Activated T-helper 17 cell treated with anti-CD3 and anti-CD28 coated beads, Interleukin-2, amount 50 U/mL, for 72 hours (primary cell): ENCODE measurements around the gene ADAMTS2. TPM values are rescaled to one million over a fixed set of nuclear protein-coding genes. Genes with fewer than 3 reads are reported as not detected.

Experiments used
- ATAC-seq: fragments of 150-1000 bp; cut with Tn5 transposase; replicated peaks from 2 replicates; pipeline ENCODE4 v1.10.0; 2021; ENCODE audit warnings: mild to moderate bottlenecking, moderate library complexity
- H3K27ac Mint-ChIP-seq: one replicate; pipeline ENCODE4 v1.8.0; 2022; ENCODE audit warnings: mixed read lengths
- H3K27me3 Mint-ChIP-seq: one replicate; pipeline ENCODE4 v1.8.0; 2022; ENCODE audit warnings: mixed read lengths
- H3K36me3 Mint-ChIP-seq: one replicate; pipeline ENCODE4 v1.8.0; 2022; ENCODE audit warnings: low read depth, mild to moderate bottlenecking, mixed read lengths
- H3K4me1 Mint-ChIP-seq: one replicate; pipeline ENCODE4 v1.8.0; 2022; ENCODE audit warnings: mixed read lengths
- H3K4me3 Mint-ChIP-seq: one replicate; pipeline ENCODE4 v1.8.0; 2022; ENCODE audit warnings: mild to moderate bottlenecking, mixed read lengths
- H3K9me3 Mint-ChIP-seq: one replicate; pipeline ENCODE4 v1.8.0; 2022; ENCODE audit warnings: mixed read lengths
- total RNA-seq, 2 donors: library from RNA; stranded (reverse); gene quantifications; one replicate each; pipeline ENCODE4 v1.2.3, GENCODE V29; 2022

The ADAMTS2 gene
- total RNA-seq, 2 donors from 2014 or later, result not detected

DNA sequence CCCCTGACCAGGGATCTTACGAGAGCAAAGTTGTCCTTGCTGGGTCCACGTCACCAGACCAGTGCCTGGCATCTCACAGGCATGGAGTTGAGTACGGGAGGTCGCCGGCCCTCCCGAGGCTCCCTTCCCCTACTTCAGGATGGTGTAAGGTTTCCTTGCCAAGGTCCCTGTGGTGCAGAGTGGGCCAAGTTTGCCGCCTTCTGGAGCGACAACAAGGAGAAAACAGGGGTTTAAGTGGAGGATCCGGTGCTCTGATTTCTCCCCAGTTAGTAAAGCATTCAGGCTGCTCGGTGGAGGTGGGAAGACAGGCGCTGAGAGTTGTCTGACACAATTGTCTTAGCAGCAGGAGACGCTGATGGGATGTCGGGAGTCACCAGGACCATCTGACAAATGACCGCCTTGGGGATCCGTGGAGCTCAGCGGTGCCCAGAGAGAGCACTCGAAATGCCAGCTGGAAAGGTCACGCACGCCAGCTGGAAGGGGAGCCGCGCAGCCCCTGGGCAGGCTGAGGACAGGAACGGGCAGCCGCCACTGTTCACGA is 37.3 kb downstream of the ADAMTS2 start:
- Mint-ChIP-seq H3K27me3 (no peaks in the 10 kb centered on the region), H3K27ac (no peak overlapping the region), H3K36me3 (no peaks in the 10 kb centered on the region), H3K4me1 (no peaks in the 10 kb centered on the region), H3K4me3 (no peak overlapping the region), H3K9me3 (peaks cover 14% of the 10 kb centered on the region)
- ATAC-seq, result no peak

DNA sequence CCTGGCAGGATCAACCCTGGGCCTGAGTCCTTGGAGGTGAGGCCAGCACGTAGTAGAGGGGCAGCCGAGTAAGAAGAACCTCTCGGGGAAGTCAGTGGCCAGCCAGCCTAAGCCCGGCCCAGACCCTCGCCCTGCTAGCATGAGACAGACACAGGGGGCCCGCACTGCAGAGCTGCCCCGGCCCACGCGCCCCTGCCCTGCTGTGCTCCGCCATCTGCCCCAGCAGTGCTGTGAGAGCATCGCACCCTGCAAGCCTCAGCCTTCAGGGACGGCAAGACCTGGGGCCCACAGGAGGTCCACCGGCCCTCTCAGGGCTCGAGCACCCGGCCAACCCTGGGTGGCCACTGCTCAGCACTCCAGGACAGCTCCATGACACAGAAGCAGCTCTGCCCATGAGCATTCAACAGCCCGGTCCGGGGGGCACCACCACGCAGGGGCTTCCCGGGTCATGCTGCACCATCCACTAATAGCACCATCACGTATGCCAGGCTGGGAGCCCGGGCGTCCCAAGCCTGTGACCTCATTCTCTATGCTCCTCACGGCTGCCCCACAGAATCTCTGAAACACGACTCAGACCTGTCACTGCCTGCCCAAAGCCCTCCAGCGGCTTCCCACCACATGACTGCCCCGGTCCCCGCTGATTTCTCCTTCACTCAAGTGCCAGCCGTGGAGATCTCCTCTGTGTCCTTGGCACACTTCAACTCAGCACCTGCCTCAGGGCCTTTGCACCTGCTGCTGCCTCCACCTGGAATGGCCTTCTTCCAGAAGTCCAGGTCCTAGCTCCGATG is 38.1 kb downstream of the ADAMTS2 start:
- ATAC-seq, result no peak

DNA sequence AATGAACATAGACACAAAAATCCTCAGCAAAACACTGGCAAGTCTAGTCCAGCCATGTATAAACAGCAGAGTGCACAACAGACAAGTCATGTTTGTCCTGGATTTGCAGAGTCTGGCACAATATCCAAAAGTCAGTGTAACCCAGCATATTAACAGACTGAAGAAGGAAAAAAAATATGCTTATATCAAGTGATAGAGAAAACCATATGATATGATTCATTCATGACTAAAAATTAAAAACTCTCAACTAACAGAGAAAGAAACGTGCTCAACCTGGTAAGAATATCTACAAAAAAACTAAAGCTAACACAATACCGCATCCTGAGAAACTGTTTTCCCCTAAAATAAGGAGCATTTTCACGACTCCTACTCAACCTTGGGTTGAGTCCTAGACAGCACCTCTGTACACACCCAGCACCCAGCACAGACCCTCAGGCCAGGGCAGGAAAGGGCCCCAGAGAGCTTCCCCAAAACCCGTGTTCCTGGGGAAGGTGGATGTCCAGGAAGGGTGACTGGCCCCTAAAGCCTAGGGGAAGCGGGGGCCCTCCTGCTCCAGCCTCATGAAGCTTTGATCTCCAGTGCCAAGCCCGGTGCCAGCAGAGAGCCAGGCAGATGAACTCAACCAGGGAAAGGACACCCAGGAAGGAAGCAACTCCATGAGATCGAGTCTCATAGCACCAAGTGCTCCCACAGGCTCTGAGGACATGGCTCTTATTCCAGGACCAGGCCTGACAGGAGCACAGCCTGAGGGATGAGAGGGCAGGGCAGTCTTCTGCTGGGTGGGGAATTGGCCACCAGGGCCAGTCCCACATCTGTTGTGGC is 38.9 kb downstream of the ADAMTS2 start:
- H3K4me1 Mint-ChIP-seq, result no peaks in the 10 kb centered on the region
- no peaks in the 10 kb centered on the region for H3K27me3 Mint-ChIP-seq
- ATAC-seq, result no peak
- peaks cover 14% of the 10 kb centered on the region for H3K9me3 Mint-ChIP-seq
- no peaks in the 10 kb centered on the region for H3K36me3 Mint-ChIP-seq
- no peak overlapping the region for H3K4me3 Mint-ChIP-seq
- no peak overlapping the region for H3K27ac Mint-ChIP-seq

More for the DNA sequence above, 38.1 kb downstream of the ADAMTS2 start:
- H3K4me1 Mint-ChIP-seq, result no peaks in the 10 kb centered on the region
- no peaks in the 10 kb centered on the region for H3K27me3 Mint-ChIP-seq
- H3K36me3 Mint-ChIP-seq, result no peaks in the 10 kb centered on the region
- peaks cover 14% of the 10 kb centered on the region for H3K9me3 Mint-ChIP-seq
- no peak overlapping the region for H3K4me3 Mint-ChIP-seq
- no peak overlapping the region for H3K27ac Mint-ChIP-seq

DNA sequence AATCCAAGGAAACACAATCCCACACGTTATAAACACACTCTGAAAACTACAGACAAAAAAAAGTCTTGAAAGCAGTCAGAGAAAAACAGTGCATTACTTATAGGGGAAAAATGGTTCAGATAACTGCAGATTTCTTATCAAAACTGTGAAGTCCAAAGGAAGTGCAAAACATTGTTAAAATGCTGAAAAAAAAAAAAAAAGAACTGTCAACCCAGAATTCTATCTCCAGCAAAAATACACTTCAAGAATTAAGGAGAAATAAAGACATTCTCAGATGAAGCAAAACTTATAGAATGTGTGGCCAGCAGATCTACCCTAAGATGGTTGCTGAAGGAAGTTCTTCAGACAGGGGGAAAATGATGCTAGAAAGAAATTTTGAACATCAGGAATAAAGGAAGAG is 40.4 kb downstream of the ADAMTS2 start:
- no peak for ATAC-seq
- peaks cover 14% of the 10 kb centered on the region for H3K9me3 Mint-ChIP-seq
- H3K4me1 Mint-ChIP-seq, result no peaks in the 10 kb centered on the region
- no peaks in the 10 kb centered on the region for H3K27me3 Mint-ChIP-seq
- H3K36me3 Mint-ChIP-seq, result no peaks in the 10 kb centered on the region
- no peak overlapping the region for H3K27ac Mint-ChIP-seq
- H3K4me3 Mint-ChIP-seq, result no peak overlapping the region

DNA sequence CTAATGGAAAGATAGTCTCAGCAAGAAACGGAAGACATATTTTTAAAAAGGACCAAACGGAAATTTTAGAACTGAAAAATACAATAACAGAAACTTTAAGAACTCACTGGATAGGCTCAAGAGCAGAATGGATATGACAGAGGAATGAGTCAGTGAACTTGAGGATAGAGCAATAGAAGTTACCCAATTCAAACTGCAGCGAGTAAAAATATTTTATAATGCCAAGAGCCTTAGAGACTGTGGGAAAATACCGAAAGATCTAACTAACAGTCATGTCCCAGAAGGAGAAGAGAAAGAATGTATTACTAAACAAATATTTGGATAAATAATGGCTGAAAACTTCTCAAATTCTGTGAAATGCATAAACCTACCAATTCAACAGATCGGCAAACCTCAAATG is 40.8 kb downstream of the ADAMTS2 start:
- H3K4me3 Mint-ChIP-seq, result no peak overlapping the region
- no peaks in the 10 kb centered on the region for H3K36me3 Mint-ChIP-seq
- H3K4me1 Mint-ChIP-seq, result no peaks in the 10 kb centered on the region
- no peaks in the 10 kb centered on the region for H3K27me3 Mint-ChIP-seq
- no peak for ATAC-seq
- peaks cover 14% of the 10 kb centered on the region for H3K9me3 Mint-ChIP-seq
- H3K27ac Mint-ChIP-seq, result no peak overlapping the region

DNA sequence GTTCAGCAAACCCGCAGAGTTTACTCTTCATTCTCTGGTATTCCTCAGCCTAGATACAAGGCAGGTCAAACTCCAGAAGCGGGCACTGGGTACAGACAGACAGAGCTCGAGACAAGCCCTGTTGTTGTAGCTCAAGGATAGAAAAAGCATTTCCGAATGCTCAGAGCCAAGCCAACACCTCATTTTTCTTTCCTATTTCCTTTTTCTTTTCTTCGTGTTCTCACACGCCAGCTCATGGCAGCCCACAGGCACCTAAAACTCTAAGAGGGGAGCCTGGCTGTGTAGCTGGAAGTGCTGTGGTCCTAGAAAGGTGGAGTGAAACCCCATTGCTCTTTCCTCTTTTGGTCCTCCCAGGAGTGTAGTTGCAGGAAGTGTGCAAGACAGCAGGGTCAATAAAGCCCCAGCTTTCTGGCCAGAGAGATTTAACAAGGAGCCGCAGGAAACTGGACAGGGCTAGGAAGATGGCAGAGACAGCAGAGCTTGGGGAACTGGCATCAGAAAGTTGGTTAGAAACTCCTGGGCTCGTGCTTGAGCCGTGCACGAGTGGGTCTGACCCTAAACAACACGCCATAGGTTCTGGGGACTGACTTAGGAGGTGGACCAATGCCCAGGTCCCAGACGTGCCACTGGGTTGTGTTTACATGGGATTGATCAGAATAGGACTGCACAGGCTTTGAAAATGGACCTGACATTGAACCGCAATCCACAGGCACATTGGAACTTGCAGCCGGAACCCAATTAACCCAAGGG is 41.6 kb downstream of the ADAMTS2 start:
- H3K36me3 Mint-ChIP-seq, result no peaks in the 10 kb centered on the region
- no peak for ATAC-seq
- no peak overlapping the region for H3K4me3 Mint-ChIP-seq
- H3K27ac Mint-ChIP-seq, result no peak overlapping the region
- H3K9me3 Mint-ChIP-seq, result peaks cover 14% of the 10 kb centered on the region
- no peaks in the 10 kb centered on the region for H3K27me3 Mint-ChIP-seq
- H3K4me1 Mint-ChIP-seq, result no peaks in the 10 kb centered on the region

DNA sequence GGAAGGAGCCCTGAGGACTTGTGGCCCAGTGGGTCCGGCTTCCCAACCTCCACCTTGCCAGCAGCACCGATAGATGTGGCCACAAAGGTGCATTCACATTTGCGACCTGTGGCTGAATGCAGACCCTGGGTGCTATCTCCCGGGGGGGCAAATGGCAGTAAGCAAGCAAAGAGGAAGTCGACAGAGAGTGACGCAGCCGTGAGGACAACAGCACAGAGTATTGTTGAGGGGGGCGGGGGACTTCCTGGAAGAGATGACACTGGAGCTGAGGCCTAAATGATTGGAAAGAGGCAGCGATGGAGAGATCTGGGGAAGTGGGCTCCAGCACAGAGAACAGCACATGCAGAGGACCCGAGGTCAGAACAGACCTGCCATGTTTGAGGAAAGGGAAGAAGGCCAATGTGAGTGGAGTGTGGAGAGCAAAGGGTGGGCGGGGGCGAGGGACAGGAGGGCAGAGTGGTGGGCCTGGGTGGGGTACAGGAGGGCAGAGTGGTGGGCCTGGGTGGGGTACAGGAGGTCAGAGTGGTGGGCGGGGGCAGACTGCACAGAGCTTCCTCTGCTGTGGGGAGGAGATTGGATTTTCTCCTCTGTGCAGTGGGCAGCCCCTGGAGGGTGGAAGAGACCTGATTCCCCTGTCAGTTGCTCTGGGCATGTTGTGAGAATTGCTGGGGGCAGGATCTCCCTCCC is 42.6 kb downstream of the ADAMTS2 start:
- ATAC-seq, result no peak
- Mint-ChIP-seq H3K9me3 (peaks cover 14% of the 10 kb centered on the region), H3K27me3 (no peaks in the 10 kb centered on the region), H3K36me3 (no peaks in the 10 kb centered on the region), H3K4me1 (no peaks in the 10 kb centered on the region), H3K4me3 (no peak overlapping the region), H3K27ac (no peak overlapping the region)

DNA sequence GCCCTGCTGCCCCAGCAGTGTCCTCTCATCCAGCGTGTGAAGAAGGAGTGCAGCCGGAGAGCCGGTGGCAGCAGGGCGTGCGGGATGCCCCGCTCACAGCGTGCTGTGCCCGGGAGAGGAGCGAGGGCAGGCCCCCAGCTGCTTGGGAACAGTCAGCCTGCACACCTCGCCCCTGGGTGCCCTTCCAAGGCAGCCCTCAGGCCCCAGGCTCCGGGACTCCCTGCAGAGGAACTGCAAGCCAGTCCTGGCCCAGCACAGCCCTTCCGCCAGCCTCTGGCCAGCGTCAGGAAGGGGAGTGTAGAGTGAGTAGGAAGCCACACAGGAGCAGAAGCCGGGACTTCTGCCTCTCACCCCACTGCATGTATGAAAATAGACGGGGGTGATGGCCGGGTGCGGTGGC is 43.5 kb downstream of the ADAMTS2 start:
- Mint-ChIP-seq H3K27me3 (no peaks in the 10 kb centered on the region), H3K27ac (no peak overlapping the region), H3K4me3 (no peak overlapping the region), H3K4me1 (no peaks in the 10 kb centered on the region), H3K36me3 (no peaks in the 10 kb centered on the region), H3K9me3 (peaks cover 14% of the 10 kb centered on the region)
- ATAC-seq, result no peak

DNA sequence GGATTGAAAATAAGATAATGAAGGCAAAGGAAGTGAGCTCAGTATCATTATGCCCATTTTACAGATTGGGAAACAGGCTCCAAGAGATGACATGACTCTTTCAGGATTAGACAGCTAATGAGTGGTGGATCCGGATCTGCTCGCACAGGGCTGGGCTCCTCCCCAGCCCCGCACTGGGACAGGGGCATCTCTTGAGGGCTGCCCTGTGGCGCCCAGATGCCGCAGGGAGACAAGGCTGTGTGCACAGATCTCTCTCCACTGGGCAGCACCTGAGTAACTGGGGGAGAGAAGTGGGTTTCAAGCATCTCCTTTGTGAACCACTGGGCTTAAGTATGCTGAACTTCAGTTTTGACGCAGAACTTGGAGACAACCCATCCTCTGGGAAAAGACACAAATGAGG is 43.9 kb downstream of the ADAMTS2 start:
- ATAC-seq, result no peak
- Mint-ChIP-seq H3K4me1 (no peaks in the 10 kb centered on the region), H3K27me3 (no peaks in the 10 kb centered on the region), H3K27ac (no peak overlapping the region), H3K4me3 (no peak overlapping the region), H3K9me3 (peaks cover 14% of the 10 kb centered on the region), H3K36me3 (no peaks in the 10 kb centered on the region)

DNA sequence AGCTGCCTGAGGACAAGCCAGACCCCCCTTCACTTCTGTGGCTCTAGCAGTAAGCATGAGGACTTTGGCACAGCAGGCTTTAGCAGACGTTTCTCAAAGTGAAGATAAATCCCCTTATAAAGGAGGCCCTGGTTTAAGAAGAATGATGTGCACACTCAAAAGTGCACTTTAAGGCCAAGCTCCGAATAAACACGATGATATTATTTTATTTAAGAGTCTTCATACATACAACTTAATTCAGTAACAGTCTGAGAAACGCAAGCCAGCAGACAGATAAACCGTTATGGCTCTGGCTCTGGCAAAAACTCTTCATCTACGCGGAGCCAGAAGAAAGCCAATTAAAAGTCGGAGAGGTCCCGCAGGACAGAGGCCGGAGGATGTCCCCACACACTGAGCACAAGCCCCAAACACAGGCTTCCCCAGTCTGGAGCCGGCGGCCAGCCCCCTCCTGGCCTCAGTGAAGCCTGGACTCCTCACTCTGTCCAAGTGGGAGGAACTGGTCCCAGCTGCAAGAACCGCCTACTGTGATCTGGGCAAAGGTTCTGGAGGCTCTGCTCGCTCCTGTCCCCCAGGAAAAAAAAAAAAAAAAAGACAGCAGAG is 44.6 kb downstream of the ADAMTS2 start:
- H3K9me3 Mint-ChIP-seq, result peaks cover 14% of the 10 kb centered on the region
- H3K4me3 Mint-ChIP-seq, result no peak overlapping the region
- H3K27me3 Mint-ChIP-seq, result no peaks in the 10 kb centered on the region
- no peaks in the 10 kb centered on the region for H3K36me3 Mint-ChIP-seq
- H3K4me1 Mint-ChIP-seq, result no peaks in the 10 kb centered on the region
- no peak overlapping the region for H3K27ac Mint-ChIP-seq
- no peak for ATAC-seq

DNA sequence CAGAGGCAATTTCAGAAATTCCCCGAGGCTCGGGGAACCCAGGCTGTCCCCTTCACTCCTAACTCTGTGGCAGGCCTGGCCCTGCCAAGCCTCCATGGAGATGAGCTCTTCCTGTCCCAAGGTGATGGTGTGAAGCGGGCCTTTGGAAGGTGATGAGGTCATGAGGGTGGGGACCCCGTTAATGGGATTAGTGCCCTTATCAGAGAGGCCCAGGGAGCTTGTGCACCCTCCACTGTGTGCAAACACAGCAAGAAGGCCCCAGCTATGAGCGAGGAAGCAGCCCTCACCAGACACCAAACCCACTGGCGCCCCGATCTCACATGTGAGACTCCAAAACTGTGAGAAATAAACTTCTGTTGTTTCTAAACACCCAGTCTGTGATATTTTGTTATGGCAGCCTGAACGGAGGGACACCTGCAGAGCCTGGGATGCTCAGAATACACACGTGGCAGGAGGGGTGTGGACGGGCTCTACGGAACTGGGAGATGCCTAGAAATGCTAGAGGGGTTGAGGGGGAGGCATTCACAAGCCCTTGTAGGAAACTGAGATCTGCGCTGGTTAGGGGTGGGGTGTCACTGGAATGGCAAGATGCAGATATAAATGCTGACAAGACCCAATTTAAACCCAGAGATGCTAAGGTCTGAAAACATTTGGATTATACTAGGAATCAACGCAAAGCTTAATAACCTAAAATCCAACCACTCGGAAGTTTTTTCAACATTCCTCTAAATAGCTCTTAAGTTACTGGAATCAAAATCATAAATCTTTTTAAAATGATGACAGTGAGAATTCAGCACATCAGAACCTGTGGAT is 46.9 kb downstream of the ADAMTS2 start:
- H3K4me1 Mint-ChIP-seq, result no peaks in the 10 kb centered on the region
- no peak for ATAC-seq
- no peaks in the 10 kb centered on the region for H3K9me3 Mint-ChIP-seq
- no peaks in the 10 kb centered on the region for H3K36me3 Mint-ChIP-seq
- no peaks in the 10 kb centered on the region for H3K27me3 Mint-ChIP-seq
- H3K4me3 Mint-ChIP-seq, result no peak overlapping the region
- H3K27ac Mint-ChIP-seq, result no peak overlapping the region

DNA sequence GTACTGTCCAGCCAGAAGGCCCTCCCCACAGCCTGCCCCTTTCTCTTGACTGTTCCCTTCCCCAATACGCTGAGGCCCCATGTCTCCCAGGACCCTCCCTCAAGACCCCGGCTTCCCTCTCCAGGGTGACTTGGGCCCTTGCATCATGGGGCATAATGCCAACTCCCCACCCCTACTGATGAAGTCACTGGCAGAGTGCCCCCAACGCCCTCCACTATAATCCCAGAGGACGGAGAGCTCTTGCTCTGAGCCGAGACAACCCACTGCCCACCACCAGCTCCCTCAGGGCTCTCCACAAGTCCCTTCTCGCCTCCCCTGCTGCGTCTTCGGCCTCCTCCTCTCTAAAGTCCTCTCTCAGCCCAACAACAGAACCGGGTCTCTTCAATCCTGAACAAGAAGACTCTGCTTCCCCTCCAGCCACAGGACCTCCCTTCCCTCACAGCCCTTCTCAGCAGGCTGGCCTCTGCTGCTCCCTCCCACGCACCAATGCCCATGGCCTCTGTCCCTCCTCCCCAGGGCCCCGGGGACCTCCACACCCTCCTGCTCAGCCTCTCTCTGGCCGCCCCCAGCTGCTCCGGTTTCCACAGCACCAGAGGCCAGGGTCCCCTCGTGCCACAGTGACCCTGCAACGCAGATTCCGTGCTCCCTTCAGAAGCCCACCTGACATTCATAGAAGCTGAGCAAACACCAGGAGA is 47.6 kb downstream of the ADAMTS2 start:
- Mint-ChIP-seq H3K27ac (no peak overlapping the region), H3K4me3 (no peak overlapping the region), H3K27me3 (no peaks in the 10 kb centered on the region), H3K36me3 (no peaks in the 10 kb centered on the region), H3K9me3 (no peaks in the 10 kb centered on the region), H3K4me1 (no peaks in the 10 kb centered on the region)
- no peak for ATAC-seq

DNA sequence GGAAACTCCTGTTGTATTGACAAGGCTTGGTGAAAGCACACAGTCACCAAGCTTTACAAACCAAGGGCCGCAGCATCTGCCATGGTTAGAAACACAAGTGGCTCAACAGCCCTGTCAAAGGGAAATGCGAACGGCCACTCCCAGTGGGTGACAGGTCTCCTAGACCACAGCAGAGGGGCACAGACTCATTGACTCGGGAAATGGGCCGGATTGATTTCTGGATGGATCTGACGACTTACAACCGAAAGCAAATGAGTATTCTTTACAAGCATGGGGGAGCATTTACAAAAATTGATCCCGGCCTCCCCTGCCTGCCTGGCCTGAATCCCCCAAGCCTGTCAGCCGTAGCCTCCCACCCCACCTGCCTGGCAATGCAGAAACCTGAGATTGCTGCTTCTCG is 48.2 kb downstream of the ADAMTS2 start:
- no peak for ATAC-seq
- no peak overlapping the region for H3K4me3 Mint-ChIP-seq
- H3K27me3 Mint-ChIP-seq, result no peaks in the 10 kb centered on the region
- H3K27ac Mint-ChIP-seq, result no peak overlapping the region
- H3K9me3 Mint-ChIP-seq, result no peaks in the 10 kb centered on the region
- H3K36me3 Mint-ChIP-seq, result no peaks in the 10 kb centered on the region
- no peaks in the 10 kb centered on the region for H3K4me1 Mint-ChIP-seq
